SHP77 treated with DMSO at 0.1 percent for 48 hours (cell line): Measurements from ENCODE around the gene SELL.
"Not testable (repeated sequence)": the region's sequence is repeated elsewhere in the genome, so short reads cannot be mapped to it uniquely, and the experiment has no call there.

Experiments
- DNase-seq: peaks from one replicate; lab custom pipeline; 2025; lab: John Stamatoyannopoulos, UW

The SELL gene

GRCh38 chr1:169711469-169712308 is at the start of gene SELL:
Gene SELL (minus strand): TSS chr1:169711620. CDS start chr1:169711498, 122 bp downstream.
- peak; percentile 18 for DNase-seq

GRCh38 chr1:169759038-169759437 is 47.6 kb upstream of the SELL start:
- DNase-seq: no peak

- DNase-seq: no peak
Observed at GRCh38 chr1:169753549-169753948, 42.1 kb upstream of the SELL start.

- DNase-seq: no peak
Observed at GRCh38 chr1:169750041-169750440, 38.6 kb upstream of the SELL start.

- DNase-seq: no peak
Observed at GRCh38 chr1:169746550-169746949, 35.1 kb upstream of the SELL start.

GRCh38 chr1:169745015-169745861 is 33.8 kb upstream of the SELL start:
- no peak for DNase-seq

GRCh38 chr1:169741666-169742394 is 30.4 kb upstream of the SELL start:
- no peak for DNase-seq

GRCh38 chr1:169739980-169740379 is 28.6 kb upstream of the SELL start:
- no peak for DNase-seq

- no peak for DNase-seq
Observed at GRCh38 chr1:169733924-169734323, 22.5 kb upstream of the SELL start, which contains the start of gene SELE. Gene SELE (minus strand): TSS chr1:169734079. CDS start chr1:169733612, 467 bp downstream.

- no peak for DNase-seq
Observed at GRCh38 chr1:169731446-169731845, 20.0 kb upstream of the SELL start.

- DNase-seq: no peak
Observed at GRCh38 chr1:169729991-169730390, 18.6 kb upstream of the SELL start.

- DNase-seq: no peak
Observed at GRCh38 chr1:169727307-169727706, 15.9 kb upstream of the SELL start.

GRCh38 chr1:169726851-169727250 is 15.4 kb upstream of the SELL start:
- DNase-seq: no peak

GRCh38 chr1:169725930-169726329 is 14.5 kb upstream of the SELL start:
- DNase-seq: no peak

- DNase-seq: no peak
Observed at GRCh38 chr1:169724168-169724567, 12.7 kb upstream of the SELL start.

GRCh38 chr1:169723763-169724162 is 12.3 kb upstream of the SELL start:
- DNase-seq: no peak

- DNase-seq: no peak
Observed at GRCh38 chr1:169722779-169723178, 11.4 kb upstream of the SELL start.

- DNase-seq: not testable (repeated sequence)
Observed at GRCh38 chr1:169715100-169715499, 3.7 kb upstream of the SELL start.

GRCh38 chr1:169713090-169713489 is 1.7 kb upstream of the SELL start:
- not testable (repeated sequence) for DNase-seq

GRCh38 chr1:169712309-169712631 is 850 bp upstream of the SELL start:
- no peak for DNase-seq

GRCh38 chr1:169708647-169709046 is 2.8 kb downstream of the SELL start:
- DNase-seq: no peak

- DNase-seq: no peak
Observed at GRCh38 chr1:169707912-169708604, 3.4 kb downstream of the SELL start.
